NB4 (cell line): ENCODE results near the gene FRY.
"Not testable (repeated sequence)": the region's sequence is repeated elsewhere in the genome, so short reads cannot be mapped to it uniquely, and the experiment has no call there.

Experiments used
- DNase-seq: peaks from one replicate; pipeline ENCODE4 v3.0.0; 2010; ENCODE audit warnings: low read depth
- H3K4me3 ChIP-seq: one replicate; pipeline ENCODE4 v1.5.1; 2011; ENCODE audit warnings: mild to moderate bottlenecking, low read depth, low read length, moderate library complexity
- CTCF ChIP-seq: IDR thresholded peaks from one replicate; pipeline ENCODE4 v1.5.1; 2012; ENCODE audit warnings: low read depth, low read length
- MAX ChIP-seq: IDR thresholded peaks from 2 replicates; pipeline ENCODE4 v1.6.1; 2011; ENCODE audit warnings: low read depth, low read length
- MYC ChIP-seq: IDR thresholded peaks from 2 replicates; pipeline ENCODE4 v1.6.1; 2011; ENCODE audit warnings: low read depth, low read length
- POLR2A ChIP-seq: IDR thresholded peaks from 2 replicates; pipeline ENCODE4 v1.6.1; 2011; ENCODE audit warnings: mild to moderate bottlenecking; ENCODE audit not compliant: insufficient read length; ENCODE audit errors: extremely low read depth

Gene FRY

GRCh38 chr13:32048816-32049215 lies 17.2 kb downstream of the FRY start:
- H3K4me3 ChIP-seq, result no peak overlapping the region
- TF ChIP-seq MAX (no peak), POLR2A (no peak), CTCF (no peak), MYC (no peak)
- peak; percentile 77 for DNase-seq

- DNase-seq, result no peak
- TF ChIP-seq MYC, result no peak
- TF ChIP-seq CTCF, result no peak
- TF ChIP-seq MAX, result no peak
- no peak for TF ChIP-seq POLR2A
- H3K4me3 ChIP-seq, result no peak overlapping the region
Observed at GRCh38 chr13:32051156-32051555, 19.6 kb downstream of the FRY start.

GRCh38 chr13:32056316-32056715 lies 24.7 kb downstream of the FRY start:
- no peak for DNase-seq
- TF ChIP-seq CTCF (no peak), POLR2A (no peak), MAX (no peak), MYC (no peak)

GRCh38 chr13:32057325-32057724 lies 25.8 kb downstream of the FRY start:
- DNase-seq, H3K4me3 ChIP-seq: not testable (repeated sequence)

More at GRCh38 chr13:32056316-32056715, 24.7 kb downstream of the FRY start:
- H3K4me3 ChIP-seq, result no peak overlapping the region

- no peak for DNase-seq
- no peak for TF ChIP-seq MYC
- TF ChIP-seq MAX, result no peak
- TF ChIP-seq CTCF, result no peak
- no peak for TF ChIP-seq POLR2A
- no peak overlapping the region for H3K4me3 ChIP-seq
Observed at GRCh38 chr13:32059511-32059984, 28.0 kb downstream of the FRY start.

- TF ChIP-seq MAX, result no peak
- TF ChIP-seq POLR2A, result no peak
- TF ChIP-seq MYC, result no peak
- no peak for TF ChIP-seq CTCF
- peak; percentile 23 for DNase-seq
- H3K4me3 ChIP-seq, result no peak overlapping the region
Observed at GRCh38 chr13:32060401-32060878, 28.9 kb downstream of the FRY start.
